ENCODE measurements around the gene GET4.

GRCh38 chr7:887488-887820 lies 11.1 kb downstream of the GET4 start:
- TF ChIP-seq CTCF (IDR thresholded peaks at IDR 0.05) (no peak), EZH2phosphoT487 (IDR thresholded peaks at IDR 0.05) (no peak), EZH2 (IDR thresholded peaks at IDR 0.05) (no peak)
